Measurements from ENCODE around the gene TRO.

DNA sequence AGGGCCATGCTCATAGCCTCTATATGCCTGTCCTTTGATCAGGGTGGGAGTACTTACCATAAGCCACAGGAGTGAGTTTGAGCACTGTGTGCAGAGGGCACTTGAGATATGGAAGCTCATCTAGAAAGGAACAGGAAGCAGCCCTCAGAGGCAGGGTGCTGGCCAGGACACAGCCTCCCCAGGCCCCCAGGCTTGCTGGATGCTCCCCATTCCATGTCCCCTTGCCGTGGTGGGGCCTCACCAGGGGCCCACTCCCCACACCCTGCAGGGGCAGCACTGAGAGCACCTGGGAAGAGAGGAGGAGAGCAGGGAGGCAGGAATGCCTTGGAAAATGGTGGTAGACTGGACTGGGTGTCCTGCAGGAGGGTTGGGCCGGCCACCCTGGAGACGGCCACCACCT, 14.3 kb downstream of the TRO start:
- TF ChIP-seq, protein P1, sequence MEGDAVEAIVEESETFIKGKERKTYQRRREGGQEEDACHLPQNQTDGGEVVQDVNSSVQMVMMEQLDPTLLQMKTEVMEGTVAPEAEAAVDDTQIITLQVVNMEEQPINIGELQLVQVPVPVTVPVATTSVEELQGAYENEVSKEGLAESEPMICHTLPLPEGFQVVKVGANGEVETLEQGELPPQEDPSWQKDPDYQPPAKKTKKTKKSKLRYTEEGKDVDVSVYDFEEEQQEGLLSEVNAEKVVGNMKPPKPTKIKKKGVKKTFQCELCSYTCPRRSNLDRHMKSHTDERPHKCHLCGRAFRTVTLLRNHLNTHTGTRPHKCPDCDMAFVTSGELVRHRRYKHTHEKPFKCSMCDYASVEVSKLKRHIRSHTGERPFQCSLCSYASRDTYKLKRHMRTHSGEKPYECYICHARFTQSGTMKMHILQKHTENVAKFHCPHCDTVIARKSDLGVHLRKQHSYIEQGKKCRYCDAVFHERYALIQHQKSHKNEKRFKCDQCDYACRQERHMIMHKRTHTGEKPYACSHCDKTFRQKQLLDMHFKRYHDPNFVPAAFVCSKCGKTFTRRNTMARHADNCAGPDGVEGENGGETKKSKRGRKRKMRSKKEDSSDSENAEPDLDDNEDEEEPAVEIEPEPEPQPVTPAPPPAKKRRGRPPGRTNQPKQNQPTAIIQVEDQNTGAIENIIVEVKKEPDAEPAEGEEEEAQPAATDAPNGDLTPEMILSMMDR (IDR thresholded peaks at IDR 0.05), result no peak
- no peak for TF ChIP-seq POLR2A (IDR thresholded peaks at IDR 0.05)
